HG03460 (cell line): ENCODE data around the gene SLC13A3.

Experiments used
- ATAC-seq: cut with Tn5 transposase; IDR thresholded peaks from one replicate; pipeline ENCODE4 v1.9.1; 2021; ENCODE audit not compliant: unreplicated experiment

SLC13A3 gene

GRCh38 chr20:46637020-46637419, 14.2 kb downstream of the SLC13A3 start:
- no peak for ATAC-seq

GRCh38 chr20:46636514-46636913, 14.7 kb downstream of the SLC13A3 start:
- ATAC-seq, result no peak

- ATAC-seq, result no peak
Measured at GRCh38 chr20:46635514-46636136, 15.6 kb downstream of the SLC13A3 start.

GRCh38 chr20:46634528-46634927, 16.7 kb downstream of the SLC13A3 start:
- ATAC-seq, result no peak

GRCh38 chr20:46631874-46632446, 19.3 kb downstream of the SLC13A3 start:
- no peak for ATAC-seq

- no peak for ATAC-seq
Measured at GRCh38 chr20:46631212-46631869, 19.9 kb downstream of the SLC13A3 start.

- no peak for ATAC-seq
Measured at GRCh38 chr20:46630306-46630705, 21.0 kb downstream of the SLC13A3 start.

- ATAC-seq, result no peak
Measured at GRCh38 chr20:46629341-46629740, 21.9 kb downstream of the SLC13A3 start.

GRCh38 chr20:46627234-46627633, 24.0 kb downstream of the SLC13A3 start:
- no peak for ATAC-seq

GRCh38 chr20:46626758-46627157, 24.5 kb downstream of the SLC13A3 start:
- no peak for ATAC-seq

GRCh38 chr20:46625875-46626373, 25.3 kb downstream of the SLC13A3 start:
- no peak for ATAC-seq

GRCh38 chr20:46624946-46625345, 26.3 kb downstream of the SLC13A3 start:
- no peak for ATAC-seq

GRCh38 chr20:46622165-46622564, 29.1 kb downstream of the SLC13A3 start:
- ATAC-seq, result no peak

- no peak for ATAC-seq
Measured at GRCh38 chr20:46621492-46621891, 29.8 kb downstream of the SLC13A3 start.

GRCh38 chr20:46619445-46619844, 31.8 kb downstream of the SLC13A3 start:
- no peak for ATAC-seq

GRCh38 chr20:46618316-46619100, 32.8 kb downstream of the SLC13A3 start:
- ATAC-seq, result no peak

- no peak for ATAC-seq
Measured at GRCh38 chr20:46614503-46614902, 36.8 kb downstream of the SLC13A3 start.

- ATAC-seq, result no peak
Measured at GRCh38 chr20:46610145-46610544, 41.1 kb downstream of the SLC13A3 start.

- ATAC-seq, result no peak
Measured at GRCh38 chr20:46609043-46609442, 42.2 kb downstream of the SLC13A3 start.

GRCh38 chr20:46607849-46608497, 43.3 kb downstream of the SLC13A3 start:
- no peak for ATAC-seq
